Activated CD4-positive, alpha-beta memory T cell treated with anti-CD3 and anti-CD28 coated beads for 36 hours (primary cell): ENCODE results near the gene RASGRF2. TPM values are rescaled to one million over a fixed set of nuclear protein-coding genes. Genes with fewer than 3 reads are reported as not detected.
"Not testable (repeated sequence)": the region's sequence is repeated elsewhere in the genome, so short reads cannot be mapped to it uniquely, and the experiment has no call there.

Experiments used
- CTCF ChIA-PET: fragments of 350-600 bp; sonication (Branson Sonifier 250); formaldehyde crosslinking; loops from one replicate; lab custom pipeline; 2021; ENCODE audit warnings: antibody characterized with exemption, inconsistent platforms; lab: Charles Lee
- POLR2A ChIA-PET: fragments of 350-600 bp; sonication (Branson Sonifier 250); formaldehyde crosslinking; loops from one replicate; lab custom pipeline; 2021; ENCODE audit warnings: antibody characterized with exemption; lab: Charles Lee
- DNase-seq: peaks from one replicate; pipeline ENCODE4 v3.0.0-alpha.2; 2020
- H3K27ac Mint-ChIP-seq: one replicate; pipeline ENCODE4 v1.8.0; 2021; ENCODE audit warnings: mixed read lengths
- H3K27me3 Mint-ChIP-seq: one replicate; pipeline ENCODE4 v1.8.0; 2021; ENCODE audit warnings: mixed read lengths
- H3K36me3 Mint-ChIP-seq: one replicate; pipeline ENCODE4 v1.8.0; 2021; ENCODE audit warnings: mixed read lengths
- H3K4me1 Mint-ChIP-seq: one replicate; pipeline ENCODE4 v1.8.0; 2021; ENCODE audit warnings: low read depth, mixed read lengths
- H3K4me3 Mint-ChIP-seq: one replicate; pipeline ENCODE4 v1.8.0; 2021; ENCODE audit warnings: mild to moderate bottlenecking, mixed read lengths
- H3K9me3 Mint-ChIP-seq: one replicate; pipeline ENCODE4 v1.8.0; 2021; ENCODE audit warnings: mixed read lengths
- intact Hi-C: fragments of 100-400 bp; cut with micrococcal nuclease; formaldehyde crosslinking; loops from one replicate; pipeline ENCODE4 v1.15.1; 2023
- total RNA-seq, 2 experiments: library from RNA; stranded (reverse); gene quantifications; one replicate each; pipeline ENCODE4 v1.2.3, GENCODE V29; 2021

RASGRF2 gene
- total RNA-seq, 2 experiments from 2014 or later, result 7.6 to 8.6 TPM

DNA sequence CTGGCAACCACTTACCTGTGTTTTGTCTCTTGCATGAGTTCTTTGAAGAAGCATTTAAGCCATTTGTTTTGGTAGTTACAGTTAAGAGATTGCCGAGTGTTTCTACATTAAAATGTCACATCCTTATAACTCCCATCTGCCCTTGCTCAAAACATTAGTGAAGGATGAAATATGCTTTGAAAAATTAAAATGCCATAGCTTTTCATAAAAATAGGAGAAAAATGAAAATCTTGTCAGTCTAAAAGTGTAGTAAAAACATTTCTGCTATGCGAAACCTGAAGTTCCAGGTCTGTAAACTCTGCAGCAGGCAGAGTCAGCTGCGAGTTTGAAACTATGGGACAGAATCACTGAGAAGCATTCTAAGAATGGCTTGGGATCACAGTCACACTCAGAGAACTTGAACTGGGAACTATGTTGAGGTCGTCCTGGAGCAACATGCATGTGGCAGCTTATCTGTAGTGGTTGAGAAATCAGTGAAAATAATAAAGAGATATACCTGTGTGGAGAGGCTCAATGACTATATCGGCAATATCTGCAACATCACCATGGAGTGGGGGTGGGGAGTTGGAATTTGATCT, 67.4 kb downstream of the RASGRF2 start:
- CTCF ChIA-PET, result no interaction called here
- Mint-ChIP-seq H3K4me1 (peaks cover 33% of the 10 kb centered on the region), H3K9me3 (peaks cover 9% of the 10 kb centered on the region), H3K36me3 (peaks cover 5% of the 10 kb centered on the region), H3K27me3 (no peaks in the 10 kb centered on the region), H3K4me3 (no peak overlapping the region), H3K27ac (no peak overlapping the region)
- DNase-seq, result no peak
- POLR2A ChIA-PET, result no interaction called here
- intact Hi-C loops, result no loop called here

DNA sequence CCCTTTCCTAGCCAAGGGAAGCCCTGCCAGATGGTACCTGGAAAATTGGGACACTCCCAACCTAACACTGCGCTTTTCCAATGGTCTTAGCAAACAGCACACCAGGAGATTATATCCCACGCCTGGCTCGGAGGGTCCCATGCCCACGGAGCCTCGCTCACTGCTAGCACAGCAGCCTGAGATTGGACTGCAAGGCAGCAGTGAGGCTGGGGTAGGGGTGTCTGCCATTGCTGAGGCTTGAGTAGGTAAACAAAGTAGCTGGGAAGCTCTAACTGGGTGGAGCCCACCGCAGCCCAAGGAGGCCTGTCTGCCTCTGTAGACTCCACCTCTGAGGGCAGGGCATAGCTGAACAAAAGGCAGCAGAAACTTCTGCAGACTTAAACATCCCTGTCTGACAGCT, 68.7 kb downstream of the RASGRF2 start:
- Mint-ChIP-seq H3K4me1 (peaks cover 23% of the 10 kb centered on the region), H3K9me3 (peaks cover 15% of the 10 kb centered on the region)
- CTCF ChIA-PET, intact Hi-C loops, DNase-seq, H3K36me3 Mint-ChIP-seq, H3K4me3 Mint-ChIP-seq, H3K27ac Mint-ChIP-seq, H3K27me3 Mint-ChIP-seq, POLR2A ChIA-PET: not testable (repeated sequence)

DNA sequence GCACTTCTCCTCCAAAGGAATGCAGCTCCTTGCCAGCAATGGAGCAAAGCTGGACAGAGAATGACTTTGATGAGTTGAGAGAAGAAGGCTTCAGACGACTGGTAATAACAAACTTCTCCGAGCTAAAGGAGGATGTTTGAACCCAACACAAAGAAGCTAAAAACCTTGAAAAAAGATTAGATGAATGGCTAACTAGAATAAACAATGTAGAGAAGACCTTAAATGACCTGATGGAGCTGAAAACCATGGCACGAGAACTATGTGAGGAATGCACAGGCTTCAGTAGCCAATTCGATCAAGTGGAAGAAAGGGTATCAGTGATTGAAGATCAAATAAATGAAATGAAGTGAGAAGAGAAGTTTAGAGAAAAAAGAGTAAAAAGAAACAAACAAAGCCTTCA, 69.6 kb downstream of the RASGRF2 start:
- CTCF ChIA-PET, H3K27me3 Mint-ChIP-seq, DNase-seq, POLR2A ChIA-PET, H3K4me3 Mint-ChIP-seq, intact Hi-C loops, H3K27ac Mint-ChIP-seq, H3K36me3 Mint-ChIP-seq: not testable (repeated sequence)
- H3K4me1 Mint-ChIP-seq, result peaks cover 23% of the 10 kb centered on the region
- peaks cover 16% of the 10 kb centered on the region for H3K9me3 Mint-ChIP-seq

- CTCF ChIA-PET, POLR2A ChIA-PET: not testable (repeated sequence)
- peaks cover 20% of the 10 kb centered on the region for H3K9me3 Mint-ChIP-seq
Observed at GRCh38 chr5:81030236-81031034, 70.3 kb downstream of the RASGRF2 start.

GRCh38 chr5:81035522-81035921, 75.4 kb downstream of the RASGRF2 start:
- ChIA-PET POLR2A (no interaction called here), CTCF (no interaction called here)
- H3K4me3 Mint-ChIP-seq, result no peak overlapping the region
- peaks cover 7% of the 10 kb centered on the region for H3K36me3 Mint-ChIP-seq
- H3K27ac Mint-ChIP-seq, result no peak overlapping the region
- intact Hi-C loops, result no loop called here
- no peak for DNase-seq
- H3K9me3 Mint-ChIP-seq, result peaks cover 17% of the 10 kb centered on the region
- H3K27me3 Mint-ChIP-seq, result no peaks in the 10 kb centered on the region
- peaks cover 4% of the 10 kb centered on the region for H3K4me1 Mint-ChIP-seq

More at GRCh38 chr5:81030236-81031034, 70.3 kb downstream of the RASGRF2 start:
- H3K27ac Mint-ChIP-seq, H3K4me3 Mint-ChIP-seq, H3K36me3 Mint-ChIP-seq, intact Hi-C loops, DNase-seq, H3K27me3 Mint-ChIP-seq: not testable (repeated sequence)
- H3K4me1 Mint-ChIP-seq, result peaks cover 17% of the 10 kb centered on the region

GRCh38 chr5:81038495-81038894, 78.3 kb downstream of the RASGRF2 start:
- POLR2A ChIA-PET, result no interaction called here
- Mint-ChIP-seq H3K36me3 (peaks cover 7% of the 10 kb centered on the region), H3K27ac (no peak overlapping the region), H3K4me1 (peaks cover 7% of the 10 kb centered on the region), H3K27me3 (no peaks in the 10 kb centered on the region), H3K9me3 (peaks cover 13% of the 10 kb centered on the region), H3K4me3 (no peak overlapping the region)
- no peak for DNase-seq
- CTCF ChIA-PET, result no interaction called here
- intact Hi-C loops, result no loop called here

- Mint-ChIP-seq H3K4me3 (no peak overlapping the region), H3K27ac (no peak overlapping the region), H3K9me3 (no peaks in the 10 kb centered on the region), H3K27me3 (no peaks in the 10 kb centered on the region), H3K36me3 (peaks cover 3% of the 10 kb centered on the region), H3K4me1 (peaks cover 19% of the 10 kb centered on the region)
- DNase-seq, result no peak
- intact Hi-C loops, result no loop called here
- POLR2A ChIA-PET, result no interaction called here
- CTCF ChIA-PET, result interaction anchor here (0.7 to 1.2 kb wide), 2 partner anchors 63 to 357 kb away, joined by 3 to 5 read pairs; no protein-coding TSS in a partner anchor
Observed at GRCh38 chr5:81044868-81045267, 84.7 kb downstream of the RASGRF2 start.

- CTCF ChIA-PET, result interaction anchor here (1.6 kb wide), 1 partner anchor 63 kb away, joined by 3 read pairs; no protein-coding TSS in a partner anchor
Observed at GRCh38 chr5:81045389-81045807, 85.2 kb downstream of the RASGRF2 start.

DNA sequence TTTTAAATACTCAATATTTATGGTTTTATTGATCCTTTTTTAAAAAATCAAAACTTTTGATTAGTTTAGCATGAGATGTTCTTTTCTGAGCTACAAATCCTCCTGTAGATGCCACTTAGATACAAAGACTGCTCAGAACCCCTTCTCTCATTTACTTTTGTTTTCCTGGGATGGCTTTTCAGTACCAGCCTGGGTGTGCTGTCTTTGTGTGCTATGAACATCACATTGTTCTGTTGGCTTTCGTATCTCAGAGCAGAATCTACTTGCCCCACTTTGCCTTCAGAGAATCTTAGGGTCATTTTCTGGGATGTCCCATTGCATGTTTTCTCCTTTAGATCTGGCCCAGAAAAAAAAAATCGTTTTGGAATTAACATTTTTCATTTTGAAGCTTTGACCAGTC, 85.9 kb downstream of the RASGRF2 start:
- no peak overlapping the region for H3K27ac Mint-ChIP-seq
- no peak for DNase-seq
- H3K9me3 Mint-ChIP-seq, result no peaks in the 10 kb centered on the region
- intact Hi-C loops, result no loop called here
- peaks cover 6% of the 10 kb centered on the region for H3K36me3 Mint-ChIP-seq
- H3K27me3 Mint-ChIP-seq, result no peaks in the 10 kb centered on the region
- no peak overlapping the region for H3K4me3 Mint-ChIP-seq
- peaks cover 19% of the 10 kb centered on the region for H3K4me1 Mint-ChIP-seq
- POLR2A ChIA-PET, result no interaction called here
- CTCF ChIA-PET, result interaction anchor here (1.6 kb wide), 1 partner anchor 62 kb away, joined by 3 read pairs; no protein-coding TSS in a partner anchor

More at GRCh38 chr5:81045389-81045807, 85.2 kb downstream of the RASGRF2 start:
- H3K4me3 Mint-ChIP-seq, result no peak overlapping the region
- peaks cover 19% of the 10 kb centered on the region for H3K4me1 Mint-ChIP-seq
- POLR2A ChIA-PET, result no interaction called here
- H3K36me3 Mint-ChIP-seq, result peaks cover 3% of the 10 kb centered on the region
- no peaks in the 10 kb centered on the region for H3K9me3 Mint-ChIP-seq
- no peak overlapping the region for H3K27ac Mint-ChIP-seq
- no peaks in the 10 kb centered on the region for H3K27me3 Mint-ChIP-seq
- no peak for DNase-seq
- intact Hi-C loops, result no loop called here

DNA sequence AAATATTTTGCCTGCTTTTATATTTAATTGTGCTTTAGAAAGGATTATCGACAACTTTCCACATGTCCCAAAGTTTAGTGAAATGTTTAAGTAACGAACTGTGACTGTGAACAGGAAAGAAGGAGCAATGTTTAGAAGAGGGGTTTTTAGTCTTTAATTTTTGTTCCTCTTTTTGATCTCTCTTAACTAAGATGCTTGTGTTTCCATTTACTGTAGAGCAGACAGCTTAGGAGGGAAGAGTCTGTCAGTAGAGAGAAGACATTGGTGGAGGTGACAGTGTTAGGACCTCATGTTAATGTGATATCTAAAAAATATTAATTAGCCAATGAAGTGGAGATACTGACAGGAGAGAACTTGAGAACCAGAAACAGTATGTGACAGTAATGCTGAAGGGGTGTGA, 92.2 kb downstream of the RASGRF2 start:
- CTCF ChIA-PET, result no interaction called here
- intact Hi-C loops, result no loop called here
- Mint-ChIP-seq H3K4me3 (no peak overlapping the region), H3K4me1 (peaks cover 7% of the 10 kb centered on the region), H3K27ac (no peak overlapping the region), H3K9me3 (no peaks in the 10 kb centered on the region), H3K36me3 (peaks cover 12% of the 10 kb centered on the region), H3K27me3 (no peaks in the 10 kb centered on the region)
- DNase-seq, result no peak
- POLR2A ChIA-PET, result no interaction called here

GRCh38 chr5:81053282-81053681, 93.1 kb downstream of the RASGRF2 start:
- intact Hi-C loops, DNase-seq, H3K4me1 Mint-ChIP-seq, H3K27ac Mint-ChIP-seq, H3K4me3 Mint-ChIP-seq, CTCF ChIA-PET, H3K27me3 Mint-ChIP-seq, POLR2A ChIA-PET, H3K9me3 Mint-ChIP-seq: not testable (repeated sequence)
- H3K36me3 Mint-ChIP-seq, result peaks cover 12% of the 10 kb centered on the region

DNA sequence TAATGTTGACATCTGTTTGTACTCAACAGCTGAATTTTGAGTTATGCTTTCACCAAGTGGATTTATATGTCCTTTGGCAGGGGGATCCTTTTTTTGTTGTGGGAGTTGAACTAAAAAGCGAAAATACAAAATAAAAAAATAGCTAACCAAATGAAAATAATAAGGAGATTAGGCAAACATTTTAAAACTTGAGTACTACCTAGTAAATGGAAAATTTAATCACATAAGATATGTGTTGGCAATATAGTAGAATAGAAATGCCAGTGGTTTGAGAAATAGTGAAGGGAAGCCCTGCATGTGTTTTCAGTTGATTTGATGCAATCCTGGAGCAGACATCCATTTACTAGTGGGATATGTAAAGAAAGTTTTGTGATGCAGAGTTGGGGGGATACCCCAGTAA, 98.0 kb downstream of the RASGRF2 start:
- CTCF ChIA-PET, result no interaction called here
- peaks cover 13% of the 10 kb centered on the region for H3K36me3 Mint-ChIP-seq
- peaks cover 2% of the 10 kb centered on the region for H3K9me3 Mint-ChIP-seq
- H3K27ac Mint-ChIP-seq, result no peak overlapping the region
- intact Hi-C loops, result no loop called here
- no peak for DNase-seq
- H3K4me1 Mint-ChIP-seq, result peaks cover 13% of the 10 kb centered on the region
- POLR2A ChIA-PET, result no interaction called here
- H3K4me3 Mint-ChIP-seq, result no peak overlapping the region
- H3K27me3 Mint-ChIP-seq, result no peaks in the 10 kb centered on the region
